HEK293T (cell line): ENCODE data around the gene RGL3.

Experiments
- CTCF ChIA-PET: fragments of 350-600 bp; formaldehyde crosslinking; extraction: SDS; loops from one replicate; lab custom pipeline; 2021; ENCODE audit warnings: antibody characterized with exemption, inconsistent platforms; lab: Yijun Ruan, JAX
- POLR2A ChIA-PET: fragments of 350-600 bp; formaldehyde crosslinking; extraction: SDS; loops from one replicate; lab custom pipeline; 2020; ENCODE audit warnings: antibody characterized with exemption, inconsistent platforms; lab: Yijun Ruan, JAX
- DNase-seq: peaks from one replicate; pipeline ENCODE4 v3.0.0; 2012; ENCODE audit warnings: mixed read lengths; ENCODE audit errors: extremely low spot score
- ARNT ChIP-seq: fragments of 450-650 bp; IDR thresholded peaks from 2 replicates; pipeline ENCODE4 v1.6.1; 2017; ENCODE audit warnings: mild to moderate bottlenecking
- BHLHE40 ChIP-seq: fragments of 450-650 bp; IDR thresholded peaks from 2 replicates; pipeline ENCODE4 v1.6.1; 2016; ENCODE audit warnings: mild to moderate bottlenecking, moderate library complexity, borderline replicate concordance
- CTBP1 ChIP-seq: fragments of 450-650 bp; IDR thresholded peaks from 2 replicates; pipeline ENCODE4 v1.6.1; 2016; ENCODE audit warnings: borderline replicate concordance
- ELF4 ChIP-seq: fragments of 450-650 bp; IDR thresholded peaks from 2 replicates; pipeline ENCODE4 v1.6.1; 2017; ENCODE audit warnings: antibody characterized with exemption
- FOXA1 ChIP-seq: fragments of 450-650 bp; IDR thresholded peaks from 2 replicates; pipeline ENCODE4 v1.6.1; 2016; ENCODE audit warnings: mild to moderate bottlenecking
- FOXK2 ChIP-seq: fragments of 450-650 bp; IDR thresholded peaks from 2 replicates; pipeline ENCODE4 v1.6.1; 2016; ENCODE audit warnings: mild to moderate bottlenecking
- FOXM1 ChIP-seq: fragments of 450-650 bp; IDR thresholded peaks from 2 replicates; pipeline ENCODE4 v1.6.1; 2017; ENCODE audit warnings: mild to moderate bottlenecking, borderline replicate concordance
- HDGF ChIP-seq: fragments of 450-650 bp; IDR thresholded peaks from 2 replicates; pipeline ENCODE4 v1.6.1; 2017; ENCODE audit warnings: antibody characterized with exemption, borderline replicate concordance
- L3MBTL2 ChIP-seq: fragments of 450-650 bp; conservative IDR thresholded peaks from 2 replicates; pipeline ENCODE4 v1.6.1; 2016; ENCODE audit warnings: mild to moderate bottlenecking
- LEF1 ChIP-seq: fragments of 450-650 bp; IDR thresholded peaks from 2 replicates; pipeline ENCODE4 v1.6.1; 2017; ENCODE audit warnings: mild to moderate bottlenecking, borderline replicate concordance
- NFRKB ChIP-seq: fragments of 450-650 bp; IDR thresholded peaks from 2 replicates; pipeline ENCODE4 v1.6.1; 2016; ENCODE audit warnings: mild to moderate bottlenecking, moderate library complexity
- SP1 ChIP-seq: fragments of 450-650 bp; IDR thresholded peaks from 2 replicates; pipeline ENCODE4 v1.6.1; 2017
- SUZ12 ChIP-seq: fragments of 450-650 bp; IDR thresholded peaks from 2 replicates; pipeline ENCODE4 v1.6.1; 2016; ENCODE audit warnings: mild to moderate bottlenecking
- TARDBP ChIP-seq: fragments of 450-650 bp; IDR thresholded peaks from 2 replicates; pipeline ENCODE4 v1.6.1; 2016
- ZNF384 ChIP-seq: fragments of 450-650 bp; IDR thresholded peaks from 2 replicates; pipeline ENCODE4 v1.6.1; 2016
- TF ChIP-seq, protein P1 (sequence below): fragments of 450-650 bp; IDR thresholded peaks from 2 replicates; pipeline ENCODE4 v1.6.1; 2016

The RGL3 gene

GRCh38 chr19:11400798-11401197 lies 18.3 kb downstream of the RGL3 start:
- DNase-seq: no peak
- CTCF ChIA-PET: no interaction called here
- no peak for TF ChIP-seq NFRKB
- no peak for TF ChIP-seq CTBP1
- TF ChIP-seq FOXK2: no peak
- no peak for TF ChIP-seq ZNF384
- TF ChIP-seq BHLHE40: no peak
- no peak for TF ChIP-seq L3MBTL2
- TF ChIP-seq, protein P1, sequence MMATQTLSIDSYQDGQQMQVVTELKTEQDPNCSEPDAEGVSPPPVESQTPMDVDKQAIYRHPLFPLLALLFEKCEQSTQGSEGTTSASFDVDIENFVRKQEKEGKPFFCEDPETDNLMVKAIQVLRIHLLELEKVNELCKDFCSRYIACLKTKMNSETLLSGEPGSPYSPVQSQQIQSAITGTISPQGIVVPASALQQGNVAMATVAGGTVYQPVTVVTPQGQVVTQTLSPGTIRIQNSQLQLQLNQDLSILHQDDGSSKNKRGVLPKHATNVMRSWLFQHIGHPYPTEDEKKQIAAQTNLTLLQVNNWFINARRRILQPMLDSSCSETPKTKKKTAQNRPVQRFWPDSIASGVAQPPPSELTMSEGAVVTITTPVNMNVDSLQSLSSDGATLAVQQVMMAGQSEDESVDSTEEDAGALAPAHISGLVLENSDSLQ: no peak
- no peak for TF ChIP-seq TARDBP
- TF ChIP-seq FOXM1: no peak
- no peak for TF ChIP-seq ELF4
- no peak for TF ChIP-seq LEF1
- no peak for TF ChIP-seq ARNT
- no peak for TF ChIP-seq SUZ12
- TF ChIP-seq SP1: no peak
- TF ChIP-seq HDGF: no peak
- no peak for TF ChIP-seq FOXA1
- POLR2A ChIA-PET: no interaction called here

DNA sequence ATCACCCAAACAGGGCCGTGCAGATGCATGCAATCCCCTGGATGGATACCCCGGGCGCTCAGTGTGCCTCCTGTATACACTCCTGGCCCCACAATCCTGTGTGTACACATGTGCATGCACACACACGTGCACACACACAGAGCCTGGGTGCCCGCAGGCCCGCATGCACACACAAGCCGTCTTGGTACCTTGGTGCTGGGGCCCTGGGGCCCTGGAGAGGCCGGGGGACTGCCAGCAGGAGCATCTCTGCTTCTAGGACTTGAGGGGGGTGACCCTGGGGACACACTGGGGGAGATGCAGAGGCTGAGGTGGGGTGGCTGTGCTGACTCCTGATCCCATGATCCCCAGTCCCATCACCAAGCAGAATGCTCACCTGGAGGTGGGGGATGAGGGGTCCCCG lies 19.4 kb downstream of the RGL3 start:
- POLR2A ChIA-PET: interaction anchor here (0.8 kb wide), 1 partner anchor 9 kb away, joined by 3 read pairs; no protein-coding TSS in a partner anchor
- CTCF ChIA-PET: no interaction called here
- TF ChIP-seq, protein P1: no peak
- no peak for TF ChIP-seq CTBP1
- DNase-seq: no peak

DNA sequence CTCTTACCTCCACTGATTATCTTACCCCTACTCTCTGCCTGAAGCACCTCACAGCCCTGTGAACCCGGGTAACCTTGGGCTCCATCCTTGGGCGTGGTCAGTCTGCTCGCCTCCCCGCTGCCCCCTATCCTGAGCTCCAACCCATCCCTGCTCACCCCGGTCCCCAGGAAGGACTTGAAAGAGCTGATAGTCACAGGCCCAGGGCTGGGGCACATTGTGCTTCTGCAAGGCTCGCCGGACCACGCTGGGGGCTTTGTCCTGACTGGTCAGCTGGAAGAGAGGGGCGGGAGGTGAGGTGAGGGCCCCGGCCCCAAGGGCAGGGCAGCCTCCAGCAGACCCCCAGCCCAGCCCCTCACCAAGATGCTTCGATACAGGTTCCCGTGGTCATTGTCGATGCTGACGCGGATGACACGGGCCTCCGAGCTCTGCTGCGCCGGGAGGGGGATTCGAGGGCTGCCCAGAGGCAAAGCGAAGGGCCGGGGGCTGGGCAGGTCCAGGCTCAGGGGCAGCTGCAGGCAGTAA lies 22.0 kb downstream of the RGL3 start:
- DNase-seq: no peak
- POLR2A ChIA-PET: interaction anchor here (0.6 kb wide), 1 partner anchor 14 kb away, joined by 3 read pairs; no protein-coding TSS in a partner anchor
- CTCF ChIA-PET: interaction anchor here (0.7 kb wide), 1 partner anchor 14 kb away, joined by 4 read pairs; no protein-coding TSS in a partner anchor
- TF ChIP-seq, protein P1: no peak
- TF ChIP-seq NFRKB (no peak), BHLHE40 (no peak), ARNT (no peak), LEF1 (no peak), TARDBP (no peak), SP1 (no peak), HDGF (no peak), ZNF384 (no peak), ELF4 (no peak), FOXM1 (no peak), FOXA1 (no peak), CTBP1 (no peak), L3MBTL2 (no peak), FOXK2 (no peak), SUZ12 (no peak)

GRCh38 chr19:11390933-11391680 lies 28.0 kb downstream of the RGL3 start:
- TF ChIP-seq FOXM1 (no peak), BHLHE40 (no peak), TARDBP (no peak), ARNT (no peak), FOXA1 (no peak), SP1 (no peak), ELF4 (no peak), NFRKB (no peak), SUZ12 (no peak), FOXK2 (no peak), ZNF384 (no peak), CTBP1 (no peak), L3MBTL2 (no peak), LEF1 (no peak)
- TF ChIP-seq, protein P1: no peak
- no peak for DNase-seq
- ChIA-PET POLR2A (interaction anchor here (0.6 to 1.6 kb wide), 4 partner anchors 9 to 16 kb away, joined by 3 to 4 read pairs (median 4); partner anchors contain the start of gene SWSAP1), CTCF (interaction anchor here (1.1 kb wide), 1 partner anchor 8 kb away, joined by 3 read pairs; no protein-coding TSS in a partner anchor)

- CTCF ChIA-PET: no interaction called here
Measured at GRCh38 chr19:11390359-11390758, 28.8 kb downstream of the RGL3 start.

More at GRCh38 chr19:11390359-11390758, 28.8 kb downstream of the RGL3 start:
- POLR2A ChIA-PET: interaction anchor here (1.3 to 1.6 kb wide), 3 partner anchors 9 to 15 kb away, joined by 3 to 4 read pairs (median 4); partner anchors contain the start of gene SWSAP1
- DNase-seq: no peak
- TF ChIP-seq, protein P1: no peak
- TF ChIP-seq FOXK2 (no peak), L3MBTL2 (no peak), HDGF (no peak), SUZ12 (no peak), TARDBP (no peak), ZNF384 (no peak), FOXA1 (no peak), ARNT (no peak), BHLHE40 (no peak), LEF1 (no peak), SP1 (no peak), CTBP1 (no peak), NFRKB (no peak), ELF4 (no peak), FOXM1 (no peak)
